Psoas muscle (tissue), 8 donors: ENCODE results near the gene NAT14. TPM values are rescaled to one million over a fixed set of nuclear protein-coding genes. Genes with fewer than 3 reads are reported as not detected.

Experiments
- ATAC-seq, 4 donors: fragments of 200-7000 bp; cut with Tn5 transposase; one replicate each; pipeline ENCODE4 v1.9.1; 2020; ENCODE audit warnings: moderate library complexity in 3 of 4, mild to moderate bottlenecking in 2 of 4
- DNase-seq, 2 donors: peaks; one replicate each; pipeline ENCODE4 v3.0.0-alpha.2; 2020
- H3K27ac ChIP-seq: fragments of 200-600 bp; one replicate; pipeline ENCODE4 v1.8.0; 2022
- H3K27me3 ChIP-seq, 3 donors: fragments of 200-600 bp in 1 of 3; one replicate each; pipeline versions ENCODE4 v1.6.1 to v1.8.0; 2013 to 2022; ENCODE audit warnings: low read length in 2 of 3, mild to moderate bottlenecking in 2 of 3, moderate library complexity in 1 of 3; ENCODE audit not compliant: insufficient read depth in 3 of 3
- H3K36me3 ChIP-seq, 2 donors: fragments of 200-600 bp in 1 of 2; one replicate each; pipeline versions ENCODE4 v1.6.1 to v1.8.0; 2013 to 2022; ENCODE audit warnings: low read depth in 1 of 2, mild to moderate bottlenecking in 1 of 2, moderate library complexity in 1 of 2; ENCODE audit not compliant: insufficient read depth in 1 of 2
- H3K4me1 ChIP-seq: fragments of 200-600 bp; one replicate; pipeline ENCODE4 v1.8.0; 2022
- H3K4me3 ChIP-seq: fragments of 200-600 bp; one replicate; pipeline ENCODE4 v1.8.0; 2022; ENCODE audit warnings: mild to moderate bottlenecking
- H3K9me3 ChIP-seq: fragments of 200-600 bp; one replicate; pipeline ENCODE4 v1.8.0; 2022
- CTCF ChIP-seq: fragments of 200-600 bp; IDR thresholded peaks from one replicate; pipeline ENCODE4 v1.8.0; 2022; ENCODE audit warnings: antibody characterized with exemption
- WGBS, 3 donors: extraction: QIAGEN DNeasy Blood & Tissue Kit; methylation state at CpG; one replicate each; pipeline versions ENCODE4 v1.1.6 to v1.1.7; 2013; 5-methylcytosine and 5-hydroxymethylcytosine counted together
- intact Hi-C, 2 donors: fragments of 100-400 bp; cut with DNase I; formaldehyde crosslinking; loops; one replicate each; pipeline versions ENCODE4 v1.11.0 to v1.14.2; 2022
- polyA plus RNA-seq, 3 donors: library from polyadenylated mRNA; stranded (reverse); fragments of 200-250 nt; gene quantifications; one replicate each; pipeline ENCODE4 v1.2.3, GENCODE V29; 2013
- total RNA-seq, 4 donors: library from RNA; stranded (reverse); fragmentation: NEBNext Ultra II Directional in 2 of 4; extraction: Animal tissue kit (Norgen Biotek cat#: 25700) in 2 of 4; gene quantifications; one replicate each; pipeline versions ENCODE4 v1.2.1 to v1.2.4, GENCODE V29; 2021 to 2023
- donor health status: healthy with polysubstance abuse.
- donor health status: DM: no; HTN: no; CAD: no; lungs with moderate emphysema.
- donor health status: Bipolar disorder and iron deficiency.
- donor health status: healthy.
- donor health status: DM: yes; HTN: yes; CAD: no.
- donor health status: DM: no; HTN: no; CAD: no.
- donor health status: DM: no; HTN: no; CAD: no.
- donor health status: DM: yes; HTN: yes; CAD: no.

Gene NAT14
- total and polyA plus RNA-seq, 7 donors = 2.0 to 6.3 (median 3.6) TPM

- intact Hi-C loops = loop anchor here (1.0 to 5.0 kb wide), 4 partner anchors 64 to 115 kb away; partner anchors contain the start of gene ZNF579 (in 1 of the 2)
- Histone ChIP-seq H3K27ac (peak overlapping the region; percentile 95), H3K27me3 (no peaks in the 10 kb centered on the region), H3K4me1 (peaks cover 15% of the 10 kb centered on the region), H3K4me3 (peak overlapping the region; percentile 71), H3K36me3 (no peaks in the 10 kb centered on the region), H3K9me3 (no peaks in the 10 kb centered on the region)
- peak; percentile 78 for TF ChIP-seq CTCF
- ATAC-seq (peak; percentile 80 to 91 (median 84)), DNase-seq (peak; percentile 94 to 97)
- WGBS, 3 donors = 8 to 10% (median 9%) methylated on average over 39 to 61 of the region's 61 CpGs
Observed at GRCh38 chr19:55516878-55517620, 32.1 kb downstream of the NAT14 start.

GRCh38 chr19:55519451-55520311, 34.7 kb downstream of the NAT14 start:
- peak overlapping the region; percentile 91 for H3K27ac ChIP-seq
- H3K4me3 ChIP-seq = no peak overlapping the region
- intact Hi-C loops = loop anchor here in 1 of 2 donors (5.0 kb wide), 1 partner anchor 113 kb away; no protein-coding TSS in a partner anchor
- WGBS, 3 donors = 59 to 79% (median 63%) methylated on average over 10 of the region's 10 CpGs
- H3K9me3 ChIP-seq = no peaks in the 10 kb centered on the region
- no peak for DNase-seq
- TF ChIP-seq CTCF = no peak
- H3K4me1 ChIP-seq = peaks cover 15% of the 10 kb centered on the region
- ATAC-seq = peak; percentile 70 to 78 (median 74)
- no peaks in the 10 kb centered on the region for H3K27me3 ChIP-seq
- no peaks in the 10 kb centered on the region for H3K36me3 ChIP-seq

- WGBS, 3 donors = 38 to 65% (median 39%) methylated on average over 14 of the region's 14 CpGs
- Histone ChIP-seq H3K4me1 (peaks cover 17% of the 10 kb centered on the region), H3K4me3 (no peak overlapping the region), H3K27me3 (no peaks in the 10 kb centered on the region), H3K36me3 (no peaks in the 10 kb centered on the region), H3K27ac (peak overlapping the region; percentile 91), H3K9me3 (no peaks in the 10 kb centered on the region)
- TF ChIP-seq CTCF = no peak
- ATAC-seq (peak in 3 of 4 donors; percentile 4 to 40 (median 32)), DNase-seq (peak in 1 of 2 donors; percentile 73)
- intact Hi-C loops = no loop called here
Observed at GRCh38 chr19:55520691-55521292, 35.8 kb downstream of the NAT14 start.

- no peaks in the 10 kb centered on the region for H3K9me3 ChIP-seq
- 37 to 43% (median 42%) methylated on average over 29 of the region's 29 CpGs for WGBS, 3 donors
- peaks cover 22% of the 10 kb centered on the region for H3K4me1 ChIP-seq
- no peak for DNase-seq
- no peaks in the 10 kb centered on the region for H3K27me3 ChIP-seq
- H3K4me3 ChIP-seq = peak overlapping the region; percentile 22
- no peak for TF ChIP-seq CTCF
- H3K27ac ChIP-seq = peak overlapping the region; percentile 68
- intact Hi-C loops = loop anchor here in 1 of 2 donors (2.0 kb wide), 1 partner anchor 17 kb away; no protein-coding TSS in a partner anchor
- peak in 1 of 4 donors; percentile 4 for ATAC-seq
- no peaks in the 10 kb centered on the region for H3K36me3 ChIP-seq
Observed at GRCh38 chr19:55525289-55526101, 40.5 kb downstream of the NAT14 start.
